NB4 (cell line): ENCODE results near the gene ATP10B.

Source experiments
- MYC ChIP-seq: IDR thresholded peaks from 2 replicates; pipeline ENCODE4 v1.6.1; 2011; ENCODE audit warnings: low read depth, low read length
- POLR2A ChIP-seq: IDR thresholded peaks from 2 replicates; pipeline ENCODE4 v1.6.1; 2011; ENCODE audit warnings: mild to moderate bottlenecking; ENCODE audit not compliant: insufficient read length; ENCODE audit errors: extremely low read depth
- TF ChIP-seq, protein P1 (sequence below): IDR thresholded peaks from one replicate; pipeline ENCODE4 v1.5.1; 2012; ENCODE audit warnings: low read depth, low read length
- TF ChIP-seq, protein P2 (sequence below): IDR thresholded peaks from 2 replicates; pipeline ENCODE4 v1.6.1; 2011; ENCODE audit warnings: low read depth, low read length

GRCh38 chr5:160628619-160628968 lies 223.4 kb downstream of the ATP10B start:
- TF ChIP-seq, protein P1, sequence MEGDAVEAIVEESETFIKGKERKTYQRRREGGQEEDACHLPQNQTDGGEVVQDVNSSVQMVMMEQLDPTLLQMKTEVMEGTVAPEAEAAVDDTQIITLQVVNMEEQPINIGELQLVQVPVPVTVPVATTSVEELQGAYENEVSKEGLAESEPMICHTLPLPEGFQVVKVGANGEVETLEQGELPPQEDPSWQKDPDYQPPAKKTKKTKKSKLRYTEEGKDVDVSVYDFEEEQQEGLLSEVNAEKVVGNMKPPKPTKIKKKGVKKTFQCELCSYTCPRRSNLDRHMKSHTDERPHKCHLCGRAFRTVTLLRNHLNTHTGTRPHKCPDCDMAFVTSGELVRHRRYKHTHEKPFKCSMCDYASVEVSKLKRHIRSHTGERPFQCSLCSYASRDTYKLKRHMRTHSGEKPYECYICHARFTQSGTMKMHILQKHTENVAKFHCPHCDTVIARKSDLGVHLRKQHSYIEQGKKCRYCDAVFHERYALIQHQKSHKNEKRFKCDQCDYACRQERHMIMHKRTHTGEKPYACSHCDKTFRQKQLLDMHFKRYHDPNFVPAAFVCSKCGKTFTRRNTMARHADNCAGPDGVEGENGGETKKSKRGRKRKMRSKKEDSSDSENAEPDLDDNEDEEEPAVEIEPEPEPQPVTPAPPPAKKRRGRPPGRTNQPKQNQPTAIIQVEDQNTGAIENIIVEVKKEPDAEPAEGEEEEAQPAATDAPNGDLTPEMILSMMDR = no peak
- TF ChIP-seq POLR2A = no peak
- TF ChIP-seq, protein P2, sequence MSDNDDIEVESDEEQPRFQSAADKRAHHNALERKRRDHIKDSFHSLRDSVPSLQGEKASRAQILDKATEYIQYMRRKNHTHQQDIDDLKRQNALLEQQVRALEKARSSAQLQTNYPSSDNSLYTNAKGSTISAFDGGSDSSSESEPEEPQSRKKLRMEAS = no peak
- TF ChIP-seq MYC = no peak
